ENCODE measurements around the gene VGLL4. TPM values are rescaled to one million over a fixed set of nuclear protein-coding genes. Genes with fewer than 3 reads are reported as not detected.
"Not testable (repeated sequence)": the region's sequence is repeated elsewhere in the genome, so short reads cannot be mapped to it uniquely, and the experiment has no call there.

The VGLL4 gene
- total RNA-seq, 1 experiment from 2014 or later: 51.3 TPM

DNA sequence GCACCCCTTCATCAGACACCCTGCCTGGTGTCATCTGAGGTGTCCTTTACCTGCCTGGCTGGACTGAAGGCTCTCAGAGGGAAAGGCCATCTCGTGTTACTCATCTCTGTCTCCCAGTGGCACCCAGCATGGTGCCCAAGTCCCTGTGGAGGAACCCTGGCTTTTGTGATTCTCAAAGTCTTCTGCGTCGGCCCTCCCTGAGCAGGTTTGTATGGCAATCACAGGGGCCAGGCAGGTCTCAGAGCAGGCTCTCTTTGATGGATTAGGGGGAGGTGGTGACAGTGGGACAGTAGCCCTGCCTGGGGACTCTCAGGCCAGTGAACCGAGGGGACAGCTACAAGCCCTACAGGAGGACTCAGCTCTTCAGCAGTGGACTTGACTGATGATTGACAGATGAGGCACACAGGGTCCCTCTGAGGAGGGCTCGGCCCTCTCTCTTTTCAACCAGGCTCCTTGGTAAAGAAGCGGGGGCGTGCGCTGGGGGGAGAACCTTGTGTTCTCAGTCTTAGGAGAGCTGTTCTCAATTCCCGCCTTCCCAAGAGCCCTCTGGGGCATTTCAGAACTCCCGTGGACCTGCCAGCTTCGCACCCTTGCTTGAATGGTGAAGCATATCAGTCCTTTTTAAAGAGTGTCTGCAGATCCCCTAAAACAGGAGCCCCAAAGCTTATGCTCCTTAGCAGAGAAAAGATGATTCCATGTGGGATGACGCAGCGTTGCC lies 108.3 kb downstream of the VGLL4 start:
- DNase-seq (ENCODE audit: low spot score): no peak

DNA sequence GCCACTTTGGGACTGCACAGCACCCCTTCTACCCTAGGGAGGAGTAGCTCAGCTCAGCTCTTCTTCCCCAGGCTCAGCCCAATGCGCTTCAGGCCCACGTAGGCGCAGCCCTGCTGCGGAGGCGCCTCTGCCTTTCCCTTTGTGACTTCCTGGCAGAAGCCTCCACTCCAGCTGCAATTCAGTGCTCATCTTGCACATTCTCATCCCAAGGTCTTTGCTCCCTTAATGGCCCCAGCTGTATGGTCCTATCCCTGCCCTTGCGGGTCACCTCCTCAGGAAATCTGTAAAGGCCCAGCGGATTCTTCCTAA lies 109.0 kb downstream of the VGLL4 start:
- no peak for DNase-seq (ENCODE audit: low spot score)

DNA sequence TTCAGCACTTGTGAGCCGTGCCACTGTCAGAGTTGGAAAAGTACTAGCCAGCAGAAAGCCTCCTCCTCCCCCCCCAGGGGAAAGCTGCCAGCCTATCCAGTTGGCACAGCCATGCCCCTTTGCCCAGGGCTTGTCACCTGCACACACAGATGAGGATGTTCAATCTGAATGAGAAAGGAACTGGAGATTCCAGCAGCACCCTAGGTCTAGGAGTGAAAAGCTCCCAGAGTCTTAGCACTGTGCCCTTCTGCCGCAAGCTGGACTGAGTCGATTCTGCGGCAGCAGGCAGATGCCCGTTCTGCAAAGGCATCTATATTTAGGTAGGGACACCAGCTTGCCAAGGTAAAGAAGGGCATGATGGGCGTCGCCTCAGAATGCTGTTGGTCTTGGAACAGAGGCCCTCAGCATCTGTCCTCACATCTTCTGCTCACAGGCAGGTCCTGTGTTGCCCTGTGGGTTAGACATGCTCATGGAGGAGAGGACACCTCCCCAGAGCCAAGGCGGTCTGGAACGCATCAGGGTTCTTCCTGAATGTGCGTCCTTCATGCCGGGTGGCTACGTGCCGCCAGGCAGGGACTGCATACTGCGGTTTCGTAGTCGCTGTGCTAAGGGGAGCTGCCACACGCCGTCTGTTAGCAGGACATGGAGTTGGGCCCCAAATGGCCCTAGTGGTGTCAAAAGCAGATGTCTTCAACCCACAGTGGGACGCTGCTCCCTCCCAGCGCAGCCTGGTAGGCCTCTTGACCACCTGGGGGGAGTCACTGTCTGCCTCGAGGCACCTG lies 109.5 kb downstream of the VGLL4 start:
- no peak for DNase-seq (ENCODE audit: low spot score)

DNA sequence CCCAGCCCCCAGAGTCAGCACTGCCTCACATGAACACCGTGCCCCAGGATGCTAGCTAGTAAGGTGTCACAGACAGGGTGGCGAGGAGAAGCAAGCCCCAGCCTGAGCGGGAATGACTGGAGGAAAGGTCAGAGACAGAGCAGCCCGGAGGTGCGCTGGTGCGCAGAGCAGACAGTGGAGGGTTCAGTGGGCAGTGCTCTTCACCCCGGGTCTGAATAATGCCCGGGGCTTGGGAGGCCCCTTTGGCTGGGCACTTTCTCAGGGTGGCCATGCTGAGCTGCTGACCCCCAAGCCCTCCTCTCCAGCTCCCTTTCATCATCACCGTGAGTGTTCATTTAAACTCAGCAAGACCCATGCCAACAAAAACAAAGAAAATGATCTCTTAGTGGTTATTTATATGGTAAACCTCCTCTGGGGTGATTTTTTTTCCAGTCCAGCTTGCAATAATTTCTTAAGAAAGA lies 110.8 kb downstream of the VGLL4 start:
- no peak for DNase-seq (ENCODE audit: low spot score)

DNA sequence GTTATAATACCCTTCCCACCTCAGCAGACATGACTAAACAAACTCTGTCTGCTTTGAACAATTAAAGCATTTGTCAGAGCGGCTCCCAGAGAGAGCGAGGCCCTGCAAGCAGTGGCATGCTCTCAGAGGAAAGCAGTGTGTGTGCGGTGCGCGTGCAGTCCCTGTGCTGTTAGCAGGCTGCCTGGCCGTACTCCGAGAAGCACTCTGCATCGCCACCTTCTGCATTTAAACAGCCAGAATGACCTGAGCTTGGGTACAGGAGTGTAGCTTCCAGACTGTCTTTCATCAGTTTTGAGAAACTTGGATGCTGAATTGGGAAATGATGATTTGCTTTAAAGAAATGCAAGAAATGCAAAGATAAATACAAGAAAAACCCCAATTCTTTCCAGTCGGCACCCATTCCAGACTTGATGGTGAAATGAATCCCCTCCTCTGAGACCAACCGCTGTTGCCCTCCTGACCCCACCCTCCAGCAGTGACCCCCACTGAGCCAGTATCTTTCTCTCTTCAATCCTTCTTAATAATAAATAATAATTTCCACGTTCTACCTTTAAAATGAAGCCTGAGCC lies 113.5 kb downstream of the VGLL4 start:
- DNase-seq (ENCODE audit: low spot score): peak; percentile 90

DNA sequence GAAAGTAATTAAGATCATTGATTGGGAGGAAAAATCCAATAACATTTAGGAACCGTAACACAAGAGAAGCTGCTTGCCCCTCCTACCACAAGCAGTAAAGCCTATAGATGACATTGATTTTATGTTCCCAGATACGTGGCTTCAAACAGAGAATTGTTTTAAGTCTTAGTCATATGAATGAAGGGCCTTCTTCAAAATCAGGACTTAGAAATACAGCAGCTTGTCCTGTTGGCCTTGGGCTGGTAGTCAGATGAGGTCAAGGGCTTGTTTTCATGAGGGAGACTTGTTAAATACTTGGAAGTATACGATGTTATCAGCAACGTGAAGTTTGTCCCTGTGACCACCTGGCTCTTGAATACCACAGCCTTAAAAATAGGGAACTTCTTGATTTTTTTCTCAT lies 114.4 kb downstream of the VGLL4 start:
- DNase-seq (ENCODE audit: low spot score): no peak

DNA sequence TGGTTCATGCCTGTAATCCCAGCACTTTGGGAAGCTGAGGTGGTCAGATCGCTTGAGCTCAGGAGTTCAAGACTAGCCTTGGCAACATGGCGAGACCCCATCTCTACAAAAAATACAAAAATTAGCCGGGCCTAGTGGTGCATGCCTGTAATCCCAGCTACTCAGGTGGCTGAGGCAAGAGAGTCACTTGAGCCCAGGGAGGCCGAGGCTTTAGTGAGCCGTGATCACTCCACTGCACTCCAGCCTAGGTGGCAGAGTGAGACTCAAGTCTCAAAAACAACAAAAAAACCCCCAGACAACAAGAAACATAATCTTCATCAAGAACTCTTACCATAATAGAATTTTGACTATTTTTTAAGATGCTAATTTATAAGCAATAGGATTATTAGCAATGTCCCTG lies 117.6 kb downstream of the VGLL4 start:
- DNase-seq (ENCODE audit: low spot score): not testable (repeated sequence)

DNA sequence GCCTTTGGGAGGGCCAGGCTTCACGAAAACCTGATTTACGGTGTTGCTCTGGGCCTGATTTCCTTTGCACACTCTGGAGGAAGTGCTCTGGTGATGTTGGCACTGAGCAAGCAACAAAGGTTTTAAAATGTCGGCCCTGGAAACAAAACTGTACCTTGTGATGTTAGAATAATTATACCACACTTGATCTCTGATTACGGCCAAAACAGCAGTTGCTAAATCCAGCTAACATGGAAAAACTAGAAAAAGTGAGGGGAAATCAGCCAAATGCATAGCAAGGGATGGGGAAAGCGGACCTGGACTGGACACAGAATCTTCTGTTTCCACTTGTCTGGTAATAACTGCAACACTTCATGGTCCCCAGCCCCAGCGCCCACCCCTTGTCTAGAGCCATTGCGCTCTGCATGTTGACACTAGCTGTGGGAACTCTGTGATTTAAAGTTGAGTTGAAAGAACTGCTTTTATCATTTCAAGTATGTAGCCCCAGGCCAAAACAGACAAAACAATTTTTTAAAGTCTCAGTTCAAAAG lies 120.1 kb downstream of the VGLL4 start:
- no peak for DNase-seq (ENCODE audit: low spot score)

DNA sequence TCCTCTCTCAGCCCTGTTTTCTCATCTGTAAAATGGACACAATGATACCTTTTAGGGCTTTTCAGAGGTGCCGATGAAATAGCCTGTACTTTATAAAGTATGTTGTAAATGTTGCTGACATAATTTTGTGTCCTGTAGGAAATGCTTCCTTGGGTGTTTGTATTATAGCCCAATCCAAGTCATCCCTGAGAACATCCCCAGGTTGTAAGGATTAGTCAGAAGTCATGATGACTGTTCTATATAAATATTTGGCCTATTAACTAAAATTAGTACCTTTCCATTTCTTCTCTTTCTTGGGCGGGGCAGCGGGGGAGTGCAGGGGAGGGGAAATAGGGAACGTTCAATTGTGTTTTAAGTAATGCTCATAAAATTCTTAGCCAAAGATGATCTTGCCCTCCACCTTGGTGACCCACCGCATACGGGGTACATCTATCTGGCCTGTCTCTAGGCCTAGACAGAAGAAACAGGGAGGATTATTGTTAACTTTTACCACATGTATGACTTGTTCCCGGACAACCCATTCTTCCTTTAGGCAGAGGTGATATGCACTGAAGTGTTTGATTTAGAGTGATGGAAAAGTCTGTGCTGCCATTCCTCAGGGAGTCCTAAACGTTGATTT lies 120.7 kb downstream of the VGLL4 start:
- DNase-seq (ENCODE audit: low spot score): peak; percentile 48

DNA sequence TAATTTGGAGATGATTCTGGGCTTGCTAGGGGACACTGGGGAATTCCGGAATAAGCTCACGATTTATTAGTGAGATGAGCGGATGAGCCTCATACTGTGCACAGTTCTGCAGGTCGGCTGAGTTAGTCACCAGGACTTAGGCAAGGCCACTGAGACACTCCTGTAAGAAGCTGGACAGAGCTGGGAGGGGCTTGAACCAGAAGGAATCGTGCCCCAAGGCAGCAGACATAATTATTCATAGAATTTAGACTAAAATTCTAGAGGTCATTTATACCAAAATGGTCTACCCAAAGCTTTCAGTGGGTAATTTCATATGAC lies 121.4 kb downstream of the VGLL4 start:
- DNase-seq (ENCODE audit: low spot score): peak; percentile 76

DNA sequence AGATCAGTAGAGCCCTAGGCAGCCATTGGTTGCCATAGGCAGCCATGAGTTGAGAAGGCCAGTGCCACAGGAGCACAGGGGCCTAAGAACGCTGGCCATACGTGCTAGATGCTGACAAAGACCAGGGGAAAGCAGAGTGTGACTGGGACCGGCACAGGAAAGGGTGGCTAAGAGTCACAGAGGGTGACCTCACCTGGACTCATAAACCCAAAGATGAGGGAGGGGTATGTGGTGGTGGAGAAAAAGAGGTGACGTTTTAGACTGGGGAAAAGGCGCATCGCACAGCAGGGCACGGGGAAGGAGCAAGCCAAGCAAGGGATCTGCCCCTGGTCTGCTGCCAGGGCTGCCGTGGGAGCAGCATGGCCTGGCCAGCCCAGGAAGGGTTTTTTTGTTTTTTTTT lies 122.5 kb downstream of the VGLL4 start:
- no peak for DNase-seq (ENCODE audit: low spot score)

DNA sequence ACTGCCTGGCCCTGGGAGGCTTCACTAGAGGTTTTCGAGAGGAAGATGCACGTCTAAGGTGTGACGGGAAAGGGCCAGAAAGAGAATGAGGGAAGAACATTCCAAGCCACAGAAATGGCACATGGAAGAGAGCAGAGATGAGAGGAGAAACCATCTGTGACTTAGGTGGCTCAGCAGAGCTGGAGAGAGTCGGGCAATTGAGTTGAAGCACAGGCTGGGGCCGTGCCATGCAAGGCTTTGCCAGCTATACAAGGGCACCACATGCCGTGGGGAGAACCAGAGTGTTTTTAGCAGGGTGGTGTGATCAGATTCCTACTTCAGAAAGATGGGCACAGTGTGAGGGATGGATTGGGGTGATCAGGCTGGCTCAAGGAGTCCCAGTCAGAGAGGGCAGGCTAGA lies 126.1 kb downstream of the VGLL4 start:
- no peak for DNase-seq (ENCODE audit: low spot score)

DNA sequence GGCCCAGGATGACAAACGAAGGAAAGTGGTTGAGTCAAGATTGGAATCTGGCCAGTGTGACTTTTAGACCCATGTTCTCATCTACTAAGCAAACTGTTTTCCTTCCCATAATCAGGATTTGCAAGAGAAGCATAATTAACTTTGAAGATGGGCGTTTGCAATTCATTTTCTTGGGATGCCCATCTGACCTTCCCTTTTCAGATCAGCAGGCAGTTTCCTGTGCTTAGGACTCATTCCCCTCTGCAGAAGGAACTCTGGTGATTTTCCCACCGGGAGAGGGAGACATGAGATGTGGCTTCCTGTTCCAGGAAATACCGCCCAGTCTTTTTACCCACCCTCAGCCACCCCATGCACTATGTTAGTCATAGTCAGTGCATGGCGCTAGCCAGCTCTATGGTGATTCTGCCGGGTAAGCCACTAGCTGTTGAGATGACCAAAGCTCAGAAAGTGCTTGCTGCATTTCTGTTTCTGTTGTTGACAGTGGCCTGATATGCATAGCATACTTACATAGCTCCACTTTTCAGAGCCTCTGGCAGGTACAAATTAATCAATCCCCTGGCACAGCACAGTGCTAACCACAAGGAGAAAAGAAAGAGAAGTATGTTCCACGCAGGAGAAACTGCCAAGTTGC lies 129.4 kb downstream of the VGLL4 start:
- peak; percentile 97 for DNase-seq (ENCODE audit: low spot score)

DNA sequence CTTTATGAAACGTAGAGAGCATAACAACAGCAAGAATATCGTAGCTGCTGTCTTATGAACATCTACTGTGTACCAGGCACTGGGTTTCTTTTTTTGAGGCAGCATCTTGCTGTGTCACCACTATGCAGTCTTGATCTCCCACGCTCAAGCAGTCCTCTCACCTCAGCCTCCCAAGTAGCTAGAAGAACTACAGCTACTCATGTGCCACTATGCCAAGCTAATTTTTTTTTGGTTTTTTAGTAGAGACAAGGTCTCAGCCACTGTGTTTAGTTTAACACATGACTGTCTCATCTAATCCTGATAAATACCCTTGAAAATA lies 129.9 kb downstream of the VGLL4 start:
- DNase-seq (ENCODE audit: low spot score): no peak

DNA sequence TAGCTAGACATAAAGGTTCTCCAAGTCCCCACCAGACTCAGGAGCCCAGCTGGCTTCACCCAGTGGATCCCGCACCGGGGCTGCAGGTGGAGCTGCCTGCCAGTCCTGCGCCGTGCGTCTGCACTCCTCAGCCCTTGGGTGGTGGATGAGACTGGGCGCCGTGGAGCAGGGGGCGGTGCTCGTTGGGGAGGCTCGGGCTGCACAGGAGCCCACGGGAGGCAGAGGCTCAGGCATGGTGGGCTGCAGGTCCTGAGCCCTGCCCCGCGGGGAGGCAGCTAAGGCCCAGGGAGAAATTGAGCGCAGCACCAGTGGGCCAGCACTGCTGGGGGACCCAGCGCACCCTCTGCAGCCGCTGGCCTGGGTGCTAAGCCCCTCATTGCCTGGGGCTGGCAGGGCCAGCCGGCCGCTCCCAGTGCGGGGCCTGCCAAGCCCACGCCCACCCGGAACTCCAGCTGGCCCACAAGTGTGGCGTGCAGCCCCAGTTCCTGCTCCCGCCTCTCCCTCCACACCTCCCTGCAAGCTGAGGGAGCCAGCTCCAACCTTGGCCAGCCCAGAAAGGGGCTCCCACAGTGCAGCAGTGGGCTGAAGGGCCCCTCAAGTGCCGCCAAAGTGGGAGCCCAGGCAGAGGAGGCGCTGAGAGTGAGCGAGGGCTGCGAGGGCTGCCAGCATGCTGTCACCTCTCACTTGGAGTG lies 130.4 kb downstream of the VGLL4 start:
- DNase-seq (ENCODE audit: low spot score): not testable (repeated sequence)

DNA sequence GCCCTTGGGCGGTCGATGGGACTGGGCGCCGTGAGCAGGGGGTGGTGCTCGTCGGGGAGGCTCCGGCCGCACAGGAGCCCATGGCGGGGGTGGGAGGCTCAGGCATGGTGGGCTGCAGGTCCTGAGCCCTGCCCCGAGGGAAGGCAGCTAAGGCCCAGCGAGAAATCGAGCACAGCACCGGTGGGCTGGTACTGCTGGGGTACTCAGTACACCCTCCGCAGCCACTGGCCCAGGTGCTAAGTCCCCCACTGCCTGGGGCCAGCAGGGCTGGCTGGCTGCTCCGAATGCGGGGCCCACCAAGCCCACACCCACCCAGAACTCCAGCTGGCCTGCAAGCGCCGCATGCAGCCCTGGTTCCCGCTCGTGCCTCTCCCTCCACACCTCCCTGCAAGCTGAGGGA lies 132.1 kb downstream of the VGLL4 start:
- DNase-seq (ENCODE audit: low spot score): not testable (repeated sequence)

DNA sequence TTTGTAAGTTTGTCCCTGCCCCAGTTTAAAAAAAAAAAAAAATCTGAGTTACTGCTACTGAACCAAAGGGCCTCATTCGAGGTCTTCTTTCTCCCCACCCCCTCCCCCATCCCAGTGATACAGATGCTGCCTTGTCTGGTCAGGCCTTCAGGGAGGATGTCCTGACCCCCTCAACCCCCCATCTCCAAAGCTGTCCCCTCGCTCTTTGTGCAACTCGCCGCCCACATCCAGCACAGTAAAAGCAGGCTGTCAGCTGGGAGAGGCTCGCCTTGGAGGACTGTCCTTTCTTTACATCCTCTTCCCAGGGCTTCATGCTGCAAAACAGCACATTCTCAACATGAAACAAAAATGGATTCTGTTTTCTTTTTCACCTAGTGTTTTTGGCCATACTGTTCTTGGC lies 133.4 kb downstream of the VGLL4 start:
- DNase-seq (ENCODE audit: low spot score): no peak

DNA sequence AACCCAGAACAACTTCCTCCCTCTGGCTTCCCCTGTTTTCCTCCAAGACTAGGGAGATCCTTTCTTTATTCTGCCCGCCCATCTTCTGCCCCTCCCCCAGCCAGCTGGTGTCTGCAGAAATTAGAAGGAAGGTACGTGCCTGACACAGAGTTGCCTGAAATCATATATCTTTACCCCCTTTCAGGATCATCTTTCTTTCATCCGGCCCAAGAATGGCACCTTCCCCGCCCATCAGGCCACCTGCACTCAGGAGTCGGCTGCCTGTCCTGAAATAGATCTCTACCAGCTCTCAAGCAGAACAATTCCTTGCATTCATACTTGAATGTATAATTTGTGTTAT lies 133.7 kb downstream of the VGLL4 start:
- no peak for DNase-seq (ENCODE audit: low spot score)

DNA sequence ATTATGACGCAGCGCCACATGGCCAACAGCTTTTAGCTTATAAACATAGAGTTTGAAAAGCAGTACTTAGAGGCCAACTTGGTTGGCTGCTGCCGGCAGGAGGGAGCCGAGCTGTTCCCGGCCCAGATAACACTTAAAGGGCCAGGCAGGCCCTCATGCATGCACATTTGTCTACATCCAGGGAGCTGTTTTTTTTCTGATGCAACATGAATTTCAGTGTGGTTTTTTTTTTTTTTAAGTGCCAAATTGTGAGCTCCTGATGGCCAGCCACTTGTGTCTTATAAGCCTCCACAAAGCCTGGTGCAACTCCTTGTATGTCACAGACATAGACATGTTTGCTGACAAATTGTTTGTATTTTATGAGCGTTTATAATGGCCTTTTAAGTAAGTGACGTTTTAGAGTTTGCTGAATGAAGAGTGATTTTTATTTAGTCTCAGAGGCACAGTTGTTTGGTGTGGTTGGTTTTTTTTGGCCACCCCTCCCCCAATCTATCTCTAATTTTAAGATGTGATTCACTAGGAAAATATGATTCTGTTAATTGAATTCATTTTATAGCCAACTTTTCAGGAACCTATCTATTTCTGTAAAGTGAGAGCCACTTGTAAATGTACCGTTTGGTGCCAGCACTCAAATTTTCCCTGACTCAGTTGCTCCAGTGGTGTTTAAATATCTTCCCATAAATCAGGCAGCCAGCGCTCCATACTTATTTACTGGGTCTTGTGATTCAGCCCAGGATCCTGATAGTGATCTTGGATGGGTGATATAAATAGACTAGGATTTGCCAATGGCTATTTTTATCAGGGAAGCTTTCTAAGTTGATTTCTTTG lies 134.3 kb downstream of the VGLL4 start:
- DNase-seq (ENCODE audit: low spot score): peak; percentile 75

DNA sequence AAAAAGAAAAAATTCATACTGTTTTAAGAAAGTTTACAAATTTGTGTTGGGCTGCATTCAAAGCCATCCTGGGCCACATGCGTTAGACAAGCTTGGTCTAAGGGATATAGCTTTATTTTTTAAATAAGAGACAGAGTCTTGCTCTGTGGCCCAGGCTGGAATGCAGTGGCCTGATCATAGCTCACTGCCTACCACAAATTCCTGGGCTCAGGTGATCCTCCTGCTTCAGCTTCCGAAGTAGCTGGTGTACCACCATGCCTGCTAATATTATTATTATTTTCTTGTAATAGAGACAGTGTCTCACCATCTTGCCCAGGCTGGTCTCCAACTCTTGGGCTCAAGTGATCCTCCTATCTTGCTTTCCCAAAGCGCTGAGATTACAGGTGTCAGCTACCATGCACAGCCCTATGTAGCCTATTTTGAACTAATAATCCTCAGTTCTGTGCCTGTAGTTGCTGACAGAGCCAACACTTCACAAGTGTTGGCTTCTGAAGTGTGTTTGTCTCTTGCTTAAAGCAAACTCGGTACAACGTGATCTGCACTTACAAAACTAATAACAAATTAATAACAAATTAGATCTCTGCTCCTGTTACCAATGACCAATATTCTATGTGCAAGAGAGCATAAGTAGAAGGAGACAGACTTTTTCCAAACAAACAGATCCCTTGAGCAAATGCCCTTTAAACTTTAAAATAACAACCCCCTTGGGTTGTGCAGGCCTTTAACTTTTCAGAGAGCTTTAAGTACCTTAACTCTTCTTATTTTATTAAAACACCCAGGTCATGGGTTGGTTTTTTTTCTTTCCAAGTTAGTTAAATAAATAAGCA lies 135.2 kb downstream of the VGLL4 start:
- no peak for DNase-seq (ENCODE audit: low spot score)
